Thyroid gland (tissue), 4 donors: ENCODE data around the gene SMARCAL1.

Experiments
- POLR2A ChIP-seq, 2 donors: fragments of 450-650 bp; IDR thresholded peaks; one replicate each; pipeline ENCODE4 v1.6.1; 2017; ENCODE audit warnings: antibody characterized with exemption in 2 of 2, mild to moderate bottlenecking in 2 of 2, moderate library complexity in 1 of 2
- TF ChIP-seq, protein P1 (sequence below), 6 experiments: fragments of 200-600 bp in 3 of 6; fragments of 450-650 bp in 3 of 6; sonication (generic) in 3 of 6; IDR thresholded peaks; one replicate each; pipeline ENCODE4 v1.5.1; 2016 to 2019; ENCODE audit warnings: antibody characterized with exemption in 6 of 6, mild to moderate bottlenecking in 2 of 6, inconsistent platforms in 1 of 6, moderate library complexity in 1 of 6

DNA sequence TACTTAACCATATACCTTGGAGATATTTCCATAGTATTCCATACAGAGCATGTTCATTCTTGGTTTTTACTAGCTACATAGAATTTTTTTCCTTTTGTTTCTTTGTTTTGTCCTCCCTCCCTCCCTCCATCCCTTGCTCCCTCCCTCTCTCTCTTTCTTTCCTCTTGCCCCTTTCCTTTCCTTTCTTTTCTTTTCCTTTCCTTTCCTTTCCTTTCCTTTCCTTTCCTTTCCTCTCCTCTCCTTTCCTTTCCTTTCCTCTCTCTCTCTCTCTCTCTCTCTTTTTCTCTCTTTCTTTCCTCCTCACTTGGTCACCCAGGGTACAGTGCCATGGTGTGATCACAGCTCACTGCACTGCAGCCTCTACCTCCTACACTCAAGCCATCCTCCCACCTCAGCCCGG is 114.7 kb downstream of the SMARCAL1 start:
- TF ChIP-seq, protein P1, sequence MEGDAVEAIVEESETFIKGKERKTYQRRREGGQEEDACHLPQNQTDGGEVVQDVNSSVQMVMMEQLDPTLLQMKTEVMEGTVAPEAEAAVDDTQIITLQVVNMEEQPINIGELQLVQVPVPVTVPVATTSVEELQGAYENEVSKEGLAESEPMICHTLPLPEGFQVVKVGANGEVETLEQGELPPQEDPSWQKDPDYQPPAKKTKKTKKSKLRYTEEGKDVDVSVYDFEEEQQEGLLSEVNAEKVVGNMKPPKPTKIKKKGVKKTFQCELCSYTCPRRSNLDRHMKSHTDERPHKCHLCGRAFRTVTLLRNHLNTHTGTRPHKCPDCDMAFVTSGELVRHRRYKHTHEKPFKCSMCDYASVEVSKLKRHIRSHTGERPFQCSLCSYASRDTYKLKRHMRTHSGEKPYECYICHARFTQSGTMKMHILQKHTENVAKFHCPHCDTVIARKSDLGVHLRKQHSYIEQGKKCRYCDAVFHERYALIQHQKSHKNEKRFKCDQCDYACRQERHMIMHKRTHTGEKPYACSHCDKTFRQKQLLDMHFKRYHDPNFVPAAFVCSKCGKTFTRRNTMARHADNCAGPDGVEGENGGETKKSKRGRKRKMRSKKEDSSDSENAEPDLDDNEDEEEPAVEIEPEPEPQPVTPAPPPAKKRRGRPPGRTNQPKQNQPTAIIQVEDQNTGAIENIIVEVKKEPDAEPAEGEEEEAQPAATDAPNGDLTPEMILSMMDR (IDR thresholded peaks at IDR 0.05): no peak
- TF ChIP-seq POLR2A (IDR thresholded peaks at IDR 0.05): no peak
